HepG2 (cell line): ENCODE measurements around the gene SLC25A25. TPM values are rescaled to one million over a fixed set of nuclear protein-coding genes. Genes with fewer than 3 reads are reported as not detected.
A peak's percentile ranks its signal among the peaks of the same experiment; 100 is the strongest.

Source experiments
- ATAC-seq: fragments of 200-7000 bp; cut with Tn5 transposase; 3 replicates; pipeline ENCODE4 v1.9.1; 2020; ENCODE audit warnings: mild to moderate bottlenecking, moderate library complexity
- BruUV-seq: library from RNA; stranded (reverse); fragments of 400-500 nt; replicated peaks from 2 replicates; lab custom pipeline; 2021; lab: Mats Ljungman, UMichigan
- CTCF ChIA-PET: fragments of 300-600 bp; formaldehyde crosslinking; extraction: SDS; loops from one replicate; lab custom pipeline; 2021; ENCODE audit warnings: low total read pairs, inconsistent platforms, low intra/inter-chr PET ratio; lab: Yijun Ruan, JAX
- POLR2A ChIA-PET: fragments of 350-600 bp; sonication (Branson Sonifier 250); formaldehyde crosslinking; loops from one replicate; lab custom pipeline; 2020; ENCODE audit warnings: antibody characterized with exemption, inconsistent platforms; lab: Yijun Ruan, JAX
- DNase-seq: peaks from one replicate; pipeline ENCODE4 v3.0.0-alpha.2; 2015; ENCODE audit warnings: low spot score
- FAIRE-seq: peaks from 3 replicates; lab custom pipeline; 2011; peaks lifted over from hg19 to GRCh38; lab: Jason Lieb, UNC
- H2AFZ ChIP-seq: one replicate; pipeline ENCODE4 v1.6.1; 2011; ENCODE audit warnings: low read length, inconsistent platforms
- H3K27ac ChIP-seq: fragments of 300-600 bp; 3 replicates; pipeline ENCODE4 v1.8.0; 2011; ENCODE audit warnings: mixed run types, mild to moderate bottlenecking, mixed read lengths, low read length, inconsistent platforms; ENCODE audit not compliant: insufficient read depth; ENCODE audit errors: extremely low read length
- H3K27me3 ChIP-seq, 2 experiments: fragments of 200-600 bp in 1 of 2; 2 replicates in 1 of 2; 3 replicates in 1 of 2; pipeline versions ENCODE4 v1.6.0 to v1.8.0; 2011; ENCODE audit warnings: low read length in 2 of 2, mild to moderate bottlenecking in 2 of 2, moderate library complexity in 2 of 2, inconsistent platforms in 1 of 2; ENCODE audit not compliant: insufficient read depth in 2 of 2, control insufficient read depth in 1 of 2
- H3K36me3 ChIP-seq, 2 experiments: fragments of 200-600 bp in 1 of 2; replicated peaks in 1 of 2; 2 replicates in 1 of 2; 3 replicates in 1 of 2; pipeline versions ENCODE4 v1.5.1 to v1.8.0; 2011; ENCODE audit warnings: low read length in 2 of 2, inconsistent platforms in 1 of 2; ENCODE audit not compliant: insufficient read depth in 2 of 2, control insufficient read depth in 1 of 2
- H3K4me1 ChIP-seq: 2 replicates; pipeline ENCODE4 v1.5.1; 2012; ENCODE audit warnings: low read length, inconsistent platforms; ENCODE audit not compliant: insufficient read depth
- H3K4me2 ChIP-seq: 2 replicates; pipeline ENCODE4 v1.6.0; 2011; ENCODE audit warnings: low read depth, low read length, inconsistent platforms
- H3K4me3 ChIP-seq, 3 experiments: fragments of 200-600 bp in 1 of 3; sonication (generic), shearing (Covaris generic) in 1 of 3; replicated peaks in 1 of 3; 2 replicates each; pipeline ENCODE4 v1.5.1; 2011 to 2016; ENCODE audit warnings: low read length in 3 of 3, inconsistent platforms in 2 of 3, low read depth in 2 of 3, mild to moderate bottlenecking in 2 of 3, control low read depth in 1 of 3, mixed read lengths in 1 of 3; ENCODE audit not compliant: insufficient read depth in 1 of 3
- H3K79me2 ChIP-seq: one replicate; pipeline ENCODE4 v1.6.1; 2011; ENCODE audit warnings: low read length, inconsistent platforms; ENCODE audit not compliant: insufficient read depth
- H3K9ac ChIP-seq: 2 replicates; pipeline ENCODE4 v1.6.0; 2011; ENCODE audit warnings: mild to moderate bottlenecking, low read depth, low read length, inconsistent platforms; ENCODE audit not compliant: insufficient read depth
- H3K9me3 ChIP-seq: 2 replicates; pipeline ENCODE4 v1.5.1; 2012; ENCODE audit warnings: mild to moderate bottlenecking, low read length
- H4K20me1 ChIP-seq: 2 replicates; pipeline ENCODE4 v1.6.0; 2011; ENCODE audit warnings: inconsistent platforms, mild to moderate bottlenecking, low read length, moderate library complexity; ENCODE audit not compliant: insufficient read depth
- AGO1 ChIP-seq: fragments of 200-400 bp; formaldehyde crosslinking; IDR thresholded peaks from 2 replicates; pipeline ENCODE4 v1.6.1; 2017; ENCODE audit warnings: mild to moderate bottlenecking, low read depth, low read length, moderate library complexity; ENCODE audit not compliant: poor library complexity, severe bottlenecking
- ARNTL ChIP-seq: sonication (generic); formaldehyde crosslinking; IDR thresholded peaks from 2 replicates; pipeline ENCODE4 v1.4.0; 2020; ENCODE audit warnings: mild to moderate bottlenecking, missing genetic modification reagents
- CHD4 ChIP-seq: fragments of 200-600 bp; sonication (generic); IDR thresholded peaks from 2 replicates; pipeline ENCODE4 v1.7.0; 2017; ENCODE audit warnings: mild to moderate bottlenecking, low read length, borderline replicate concordance
- FOXK1 ChIP-seq: sonication (generic); formaldehyde crosslinking; IDR thresholded peaks from 2 replicates; pipeline ENCODE4 v1.4.0; 2020; ENCODE audit warnings: low read depth, missing genetic modification reagents, borderline replicate concordance
- FOXK2 ChIP-seq: fragments of 450-650 bp; IDR thresholded peaks from 2 replicates; pipeline ENCODE4 v1.6.1; 2016
- HNF4G ChIP-seq, 2 experiments: sonication (generic) in 1 of 2; formaldehyde crosslinking in 1 of 2; IDR thresholded peaks; 2 replicates each; pipeline versions ENCODE4 v1.4.0 to v1.6.1; 2011 to 2020; ENCODE audit warnings: borderline replicate concordance in 2 of 2, low read depth in 2 of 2, mild to moderate bottlenecking in 2 of 2, low read length in 1 of 2, missing genetic modification reagents in 1 of 2, moderate library complexity in 1 of 2
- MEIS1 ChIP-seq: sonication (generic); formaldehyde crosslinking; IDR thresholded peaks from 2 replicates; pipeline ENCODE4 v1.9.0; 2021; ENCODE audit warnings: mild to moderate bottlenecking, missing genetic modification reagents, moderate library complexity, borderline replicate concordance
- MYC ChIP-seq: sonication (generic); formaldehyde crosslinking; IDR thresholded peaks from 2 replicates; pipeline ENCODE4 v1.9.0; 2021; ENCODE audit warnings: missing genetic modification reagents, borderline replicate concordance
- PRPF4 ChIP-seq: fragments of 200-400 bp; formaldehyde crosslinking; IDR thresholded peaks from 2 replicates; pipeline ENCODE4 v1.6.1; 2016; ENCODE audit warnings: low read length, low read depth; ENCODE audit not compliant: poor library complexity, severe bottlenecking
- RFXANK ChIP-seq: IDR thresholded peaks from 2 replicates; pipeline ENCODE4 v1.6.1; 2016
- TAF15 ChIP-seq: fragments of 200-400 bp; formaldehyde crosslinking; IDR thresholded peaks from one replicate; pipeline ENCODE4 v1.6.1; 2018; ENCODE audit warnings: mild to moderate bottlenecking, low read depth, low read length; ENCODE audit not compliant: poor library complexity, severe bottlenecking
- TCF7L2 ChIP-seq: IDR thresholded peaks from 2 replicates; pipeline ENCODE4 v1.6.1; 2011; ENCODE audit warnings: mild to moderate bottlenecking, low read depth, low read length, moderate library complexity
- U2AF2 ChIP-seq: fragments of 200-400 bp; formaldehyde crosslinking; IDR thresholded peaks from 2 replicates; pipeline ENCODE4 v1.6.1; 2017; ENCODE audit warnings: low read depth, mild to moderate bottlenecking, low read length
- ZBTB42 ChIP-seq: sonication (generic); formaldehyde crosslinking; IDR thresholded peaks from 2 replicates; pipeline ENCODE4 v1.5.0; 2020; ENCODE audit warnings: mild to moderate bottlenecking, missing genetic modification reagents
- ZC3H4 ChIP-seq: sonication (generic); formaldehyde crosslinking; IDR thresholded peaks from 2 replicates; pipeline ENCODE4 v1.4.0; 2020; ENCODE audit warnings: missing genetic modification reagents, borderline replicate concordance
- ZNF530 ChIP-seq: sonication (generic); formaldehyde crosslinking; IDR thresholded peaks from 2 replicates; pipeline ENCODE4 v1.5.0; 2020; ENCODE audit warnings: low read depth, mild to moderate bottlenecking, missing genetic modification reagents
- ZNF792 ChIP-seq: IDR thresholded peaks from 2 replicates; pipeline ENCODE4 v1.6.1; 2016
- WGBS: methylation state at CpG from one replicate; pipeline ENCODE4 v1.1.6; 2017; ENCODE audit warnings: low lambda C conversion rate; 5-methylcytosine and 5-hydroxymethylcytosine counted together
- in situ Hi-C: cut with HindIII; loops from 2 replicates; pipeline ENCODE4 v1.10.0; 2017; ENCODE audit warnings: low pct_unique_long_range_greater_than_20kb; ENCODE audit not compliant: extremely low pct_ligation_motif_present
- intact Hi-C: fragments of 100-400 bp; cut with micrococcal nuclease; formaldehyde crosslinking; loops from one replicate; pipeline ENCODE4 v1.10.0; 2022; ENCODE audit not compliant: unreplicated experiment
- polyA plus RNA-seq, 8 experiments: library from polyadenylated mRNA; depleted of rRNA in 3 of 8; stranded (reverse) in 7 of 8; unstranded in 1 of 8; fragments of >200 nt; fragmentation: Illumina TruSeq in 4 of 8; extraction: Trizol in 4 of 8; gene quantifications; 2 replicates each; pipeline versions ENCODE4 v1.2.1 to v1.2.3, GENCODE V29; 2011 to 2016; ENCODE audit warnings: low read depth in 4 of 8, missing spikeins in 1 of 8, mixed read lengths in 1 of 8; ENCODE audit not compliant: insufficient read depth in 1 of 8
- total RNA-seq, 5 experiments: library from RNA; depleted of rRNA; stranded (reverse); fragments of >200 nt; fragmentation: Illumina TruSeq; extraction: Trizol; gene quantifications; 2 replicates each; pipeline ENCODE4 v1.2.3, GENCODE V29; 2016; ENCODE audit warnings: low read depth in 1 of 5
- TF ChIP-seq, protein P1 (sequence below): IDR thresholded peaks from 2 replicates; pipeline ENCODE4 v1.4.0; 2020; ENCODE audit warnings: mild to moderate bottlenecking, missing genetic modification reagents

The SLC25A25 gene
- total and polyA plus RNA-seq, 2 of the 13 experiments (the other 11 are each of a cell fraction or from before 2014, with no cell fraction given): 10.5 to 24.8 TPM

DNA sequence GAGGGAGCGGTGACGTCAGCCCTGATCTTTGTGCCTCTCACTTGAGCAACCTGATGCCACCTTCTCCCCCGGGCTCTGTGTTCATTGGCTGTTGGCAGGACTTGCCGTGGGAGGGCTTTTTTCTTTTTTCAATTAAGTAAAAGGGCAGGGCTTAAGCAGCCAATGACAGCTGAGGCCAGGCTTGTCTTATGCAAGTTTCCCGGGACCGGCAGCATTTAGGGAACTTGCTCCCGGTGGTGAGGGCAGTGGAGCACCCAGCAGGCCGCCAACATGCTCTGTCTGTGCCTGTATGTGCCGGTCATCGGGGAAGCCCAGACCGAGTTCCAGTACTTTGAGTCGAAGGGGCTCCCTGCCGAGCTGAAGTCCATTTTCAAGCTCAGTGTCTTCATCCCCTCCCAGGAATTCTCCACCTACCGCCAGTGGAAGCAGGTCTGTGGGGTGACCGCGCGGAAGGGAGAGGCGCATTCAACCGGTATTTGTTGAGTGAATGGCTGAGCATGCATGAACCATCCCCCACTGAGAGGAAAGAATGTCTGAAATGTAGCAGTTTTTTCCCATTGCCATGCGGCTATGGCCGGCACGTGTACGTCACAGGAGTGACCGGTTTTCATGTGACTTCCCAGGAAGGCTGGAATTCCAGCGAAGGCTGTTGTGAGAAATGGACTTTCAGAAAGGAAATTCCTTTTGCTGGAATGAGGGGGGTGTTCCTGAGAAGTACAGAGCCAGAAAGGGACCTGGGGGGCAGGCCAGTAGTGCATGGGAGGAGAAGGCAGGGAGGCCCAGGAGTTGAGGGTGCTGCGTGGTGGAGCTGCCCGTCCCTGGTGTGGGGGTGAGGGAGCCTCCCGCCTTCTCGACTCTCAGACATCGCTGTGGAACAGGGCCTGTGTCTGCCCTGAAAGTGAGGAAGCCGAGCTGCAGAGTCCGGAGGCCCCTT lies 30.5 kb downstream of the SLC25A25 start:
- Histone ChIP-seq H3K9ac (peak overlapping the region; percentile 87), H3K36me3 (peaks cover 5 to 22% of the 10 kb centered on the region in 2 experiments), H3K27me3 (no peaks in the 10 kb centered on the region; a peak in 1 of 5 replicates), H3K4me1 (peaks cover 86% of the 10 kb centered on the region), H3K9me3 (no peaks in the 10 kb centered on the region), H3K27ac (peak overlapping the region; percentile 92), H3K4me3 (peak overlapping the region; percentile 72 to 89 (median 76)), H3K4me2 (peak overlapping the region; percentile 98), H2AFZ (no peak overlapping the region), H3K79me2 (peaks cover 31% of the 10 kb centered on the region), H4K20me1 (peaks cover 17% of the 10 kb centered on the region; the same call in 1 of the 2 replicates)
- ATAC-seq: peak; percentile 75
- peak; percentile 99 for FAIRE-seq
- POLR2A ChIA-PET: interaction anchor here (0.5 to 3.3 kb wide), 18 partner anchors 9 to 146 kb away, joined by 3 to 22 read pairs (median 4); partner anchors contain the start of genes NAIF1 and SLC25A25
- TSS peak; percentile 83 for BruUV-seq
- peak; percentile 98 for DNase-seq
- intact Hi-C loops (loop anchor here (1.0 kb wide), 1 partner anchor 17 kb away; no protein-coding TSS in a partner anchor), in situ Hi-C loops (no loop called here)
- 2% methylated on average over 19 of the region's 32 CpGs for WGBS
- CTCF ChIA-PET: interaction anchor here (1.3 to 1.6 kb wide), 2 partner anchors 18 to 19 kb away, joined by 4 to 5 read pairs; no protein-coding TSS in a partner anchor
- TF ChIP-seq MYC (CRISPR knock-in tag): peak; percentile 79; the same call in 1 of the 2 replicates
- TF ChIP-seq MEIS1 (CRISPR knock-in tag): 0 out of 2 replicates have a peak, but pooled peaks have one; percentile 35
- TF ChIP-seq FOXK2: no peak
- TF ChIP-seq ZBTB42 (CRISPR knock-in tag): no peak
- peak; percentile 69; the same call in 1 of the 2 replicates for TF ChIP-seq RFXANK (CRISPR knock-in tag)
- TF ChIP-seq ZC3H4 (CRISPR knock-in tag): no peak
- no peak for TF ChIP-seq U2AF2
- TF ChIP-seq TCF7L2: no peak
- peak; percentile 49; the same call in 1 of the 2 replicates for TF ChIP-seq FOXK1
- peak; percentile 63; the same call in 1 of the 2 replicates for TF ChIP-seq HNF4G (IDR thresholded peaks at IDR 0.05; ENCODE audit: borderline replicate concordance, low read depth, low read length)
- TF ChIP-seq HNF4G (CRISPR knock-in tag; IDR thresholded peaks at IDR 0.05; ENCODE audit: borderline replicate concordance, low read depth): peak; percentile 47; the same call in 1 of the 2 replicates
- TF ChIP-seq TAF15: no peak
- TF ChIP-seq ZNF792 (CRISPR knock-in tag): peak; percentile 22; the same call in 1 of the 2 replicates
- TF ChIP-seq ARNTL: peak; percentile 89
- TF ChIP-seq AGO1: no peak
- TF ChIP-seq ZNF530 (CRISPR knock-in tag): no peak
- no peak for TF ChIP-seq CHD4
- TF ChIP-seq, protein P1, sequence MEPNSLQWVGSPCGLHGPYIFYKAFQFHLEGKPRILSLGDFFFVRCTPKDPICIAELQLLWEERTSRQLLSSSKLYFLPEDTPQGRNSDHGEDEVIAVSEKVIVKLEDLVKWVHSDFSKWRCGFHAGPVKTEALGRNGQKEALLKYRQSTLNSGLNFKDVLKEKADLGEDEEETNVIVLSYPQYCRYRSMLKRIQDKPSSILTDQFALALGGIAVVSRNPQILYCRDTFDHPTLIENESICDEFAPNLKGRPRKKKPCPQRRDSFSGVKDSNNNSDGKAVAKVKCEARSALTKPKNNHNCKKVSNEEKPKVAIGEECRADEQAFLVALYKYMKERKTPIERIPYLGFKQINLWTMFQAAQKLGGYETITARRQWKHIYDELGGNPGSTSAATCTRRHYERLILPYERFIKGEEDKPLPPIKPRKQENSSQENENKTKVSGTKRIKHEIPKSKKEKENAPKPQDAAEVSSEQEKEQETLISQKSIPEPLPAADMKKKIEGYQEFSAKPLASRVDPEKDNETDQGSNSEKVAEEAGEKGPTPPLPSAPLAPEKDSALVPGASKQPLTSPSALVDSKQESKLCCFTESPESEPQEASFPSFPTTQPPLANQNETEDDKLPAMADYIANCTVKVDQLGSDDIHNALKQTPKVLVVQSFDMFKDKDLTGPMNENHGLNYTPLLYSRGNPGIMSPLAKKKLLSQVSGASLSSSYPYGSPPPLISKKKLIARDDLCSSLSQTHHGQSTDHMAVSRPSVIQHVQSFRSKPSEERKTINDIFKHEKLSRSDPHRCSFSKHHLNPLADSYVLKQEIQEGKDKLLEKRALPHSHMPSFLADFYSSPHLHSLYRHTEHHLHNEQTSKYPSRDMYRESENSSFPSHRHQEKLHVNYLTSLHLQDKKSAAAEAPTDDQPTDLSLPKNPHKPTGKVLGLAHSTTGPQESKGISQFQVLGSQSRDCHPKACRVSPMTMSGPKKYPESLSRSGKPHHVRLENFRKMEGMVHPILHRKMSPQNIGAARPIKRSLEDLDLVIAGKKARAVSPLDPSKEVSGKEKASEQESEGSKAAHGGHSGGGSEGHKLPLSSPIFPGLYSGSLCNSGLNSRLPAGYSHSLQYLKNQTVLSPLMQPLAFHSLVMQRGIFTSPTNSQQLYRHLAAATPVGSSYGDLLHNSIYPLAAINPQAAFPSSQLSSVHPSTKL (CRISPR knock-in tag): no peak
- TF ChIP-seq PRPF4: no peak
